Loucy (cell line): ENCODE results near the gene MZF1.

Source experiments
- EZH2phosphoT487 ChIP-seq: fragments of 200-600 bp; IDR thresholded peaks from 2 replicates; pipeline ENCODE4 v1.6.1; 2018; ENCODE audit warnings: antibody characterized with exemption, mild to moderate bottlenecking, moderate library complexity, borderline replicate concordance
- TF ChIP-seq, protein P1 (sequence below): fragments of 200-600 bp; sonication (generic); conservative IDR thresholded peaks from 2 replicates; pipeline ENCODE4 v1.5.1; 2014; ENCODE audit warnings: mild to moderate bottlenecking, antibody characterized with exemption, low read length

DNA sequence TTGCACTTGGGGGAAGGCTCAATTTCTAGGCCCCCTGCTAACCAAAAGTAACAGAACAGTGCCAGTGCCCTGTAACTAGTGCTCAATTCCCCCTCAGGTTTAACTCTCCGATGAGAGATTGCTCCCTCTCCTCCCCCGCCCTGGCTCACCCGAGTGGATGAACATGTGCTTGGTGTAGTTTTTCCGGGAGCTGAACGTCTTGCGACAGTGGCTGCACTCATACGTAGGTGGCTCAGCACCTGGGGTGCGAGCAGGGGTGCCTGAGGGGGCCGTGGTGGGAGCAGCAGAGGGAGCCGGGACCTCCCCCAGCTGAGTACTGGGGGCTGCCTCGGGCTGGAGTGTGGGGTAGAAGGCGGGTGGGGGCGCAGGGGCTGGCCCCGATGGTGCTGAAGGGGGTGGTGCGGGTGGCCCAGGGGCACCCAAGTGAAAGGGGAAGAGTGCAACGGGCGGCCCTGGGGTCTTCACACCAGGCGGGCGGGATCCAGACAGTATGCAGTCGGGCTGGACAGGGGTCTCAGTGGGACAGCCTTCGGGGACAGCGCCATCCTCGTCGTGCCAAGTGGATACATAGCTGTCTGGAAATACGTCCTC is 56.8 kb downstream of the MZF1 start:
- TF ChIP-seq, protein P1, sequence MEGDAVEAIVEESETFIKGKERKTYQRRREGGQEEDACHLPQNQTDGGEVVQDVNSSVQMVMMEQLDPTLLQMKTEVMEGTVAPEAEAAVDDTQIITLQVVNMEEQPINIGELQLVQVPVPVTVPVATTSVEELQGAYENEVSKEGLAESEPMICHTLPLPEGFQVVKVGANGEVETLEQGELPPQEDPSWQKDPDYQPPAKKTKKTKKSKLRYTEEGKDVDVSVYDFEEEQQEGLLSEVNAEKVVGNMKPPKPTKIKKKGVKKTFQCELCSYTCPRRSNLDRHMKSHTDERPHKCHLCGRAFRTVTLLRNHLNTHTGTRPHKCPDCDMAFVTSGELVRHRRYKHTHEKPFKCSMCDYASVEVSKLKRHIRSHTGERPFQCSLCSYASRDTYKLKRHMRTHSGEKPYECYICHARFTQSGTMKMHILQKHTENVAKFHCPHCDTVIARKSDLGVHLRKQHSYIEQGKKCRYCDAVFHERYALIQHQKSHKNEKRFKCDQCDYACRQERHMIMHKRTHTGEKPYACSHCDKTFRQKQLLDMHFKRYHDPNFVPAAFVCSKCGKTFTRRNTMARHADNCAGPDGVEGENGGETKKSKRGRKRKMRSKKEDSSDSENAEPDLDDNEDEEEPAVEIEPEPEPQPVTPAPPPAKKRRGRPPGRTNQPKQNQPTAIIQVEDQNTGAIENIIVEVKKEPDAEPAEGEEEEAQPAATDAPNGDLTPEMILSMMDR: no peak
- no peak for TF ChIP-seq EZH2phosphoT487
